Measurements from ENCODE around the gene SMG9.

Gene SMG9

DNA sequence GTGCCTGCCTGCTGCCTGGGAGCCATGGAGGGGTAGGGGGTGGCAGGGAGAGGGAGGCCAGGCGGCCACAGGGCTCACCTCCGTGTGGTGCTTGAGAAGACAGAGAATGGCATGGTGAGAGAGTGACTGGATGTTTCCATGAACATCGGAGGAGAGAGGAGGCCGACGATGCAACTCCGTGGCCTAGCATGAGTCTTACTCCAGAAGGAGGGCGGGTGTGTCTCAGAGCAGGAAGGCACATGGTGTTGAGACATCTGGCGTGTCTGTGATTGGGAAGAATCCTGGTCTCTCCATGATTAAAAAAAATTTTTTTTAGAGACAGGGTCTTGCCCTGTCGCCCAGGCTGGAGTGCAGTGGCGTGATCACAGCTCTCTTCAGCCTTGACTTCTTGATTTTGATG is 33.8 kb downstream of the SMG9 start:
- no peak for DNase-seq

DNA sequence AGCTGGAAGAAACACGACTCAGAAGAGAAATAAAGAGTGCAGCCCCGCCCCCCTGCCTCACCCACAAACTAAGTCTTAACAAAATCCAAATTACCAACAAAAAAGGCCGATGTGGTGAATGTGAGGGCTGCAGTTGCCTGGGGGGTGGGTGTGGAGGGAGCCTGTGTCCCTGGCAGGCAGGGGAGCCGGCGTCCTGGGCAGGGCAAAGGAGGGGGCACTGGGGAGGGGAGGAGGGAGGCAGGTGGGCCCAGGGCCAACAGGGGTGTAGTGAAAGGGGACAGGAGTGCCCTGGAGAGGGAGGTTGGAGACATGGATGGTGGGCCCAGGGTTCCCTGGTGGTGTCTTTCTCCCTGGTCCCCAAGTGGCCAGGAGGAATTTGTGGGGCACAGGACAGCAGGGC is 34.8 kb downstream of the SMG9 start:
- no peak for DNase-seq

GRCh38 chr19:43719378-43719868 is 35.3 kb downstream of the SMG9 start:
- DNase-seq = no peak

- no peak for DNase-seq
Observed at GRCh38 chr19:43718627-43719377, 36.0 kb downstream of the SMG9 start.

DNA sequence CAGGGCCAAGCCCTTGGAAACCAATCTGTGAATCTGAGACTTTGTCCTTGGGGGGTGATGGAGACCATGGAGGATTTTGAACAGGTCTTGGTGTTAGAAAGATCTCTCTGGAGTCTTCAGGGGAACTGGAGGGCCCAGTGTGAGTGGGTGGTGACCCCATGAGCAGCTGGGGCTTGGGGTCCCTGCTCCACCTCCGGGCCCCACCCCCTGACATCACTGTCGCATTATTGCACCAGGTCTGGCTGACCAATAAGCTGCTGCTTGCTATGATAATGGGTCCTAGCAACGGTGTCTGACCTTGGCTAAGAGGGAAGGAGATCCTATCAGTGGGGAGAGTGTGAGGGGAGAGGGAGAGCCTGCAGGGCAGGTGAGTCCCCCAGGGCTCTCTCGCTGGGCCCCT is 39.0 kb downstream of the SMG9 start, which contains the start of gene IRGC:
IRGC (plus strand) TSS at position 301 of the 400 bp plus-strand sequence. CDS start 2,483 bp downstream, outside the sequence.
- no peak for DNase-seq

- no peak for DNase-seq
Observed at GRCh38 chr19:43713208-43713607, 41.6 kb downstream of the SMG9 start.

- no peak for DNase-seq
Observed at GRCh38 chr19:43711751-43712355, 42.9 kb downstream of the SMG9 start.

DNA sequence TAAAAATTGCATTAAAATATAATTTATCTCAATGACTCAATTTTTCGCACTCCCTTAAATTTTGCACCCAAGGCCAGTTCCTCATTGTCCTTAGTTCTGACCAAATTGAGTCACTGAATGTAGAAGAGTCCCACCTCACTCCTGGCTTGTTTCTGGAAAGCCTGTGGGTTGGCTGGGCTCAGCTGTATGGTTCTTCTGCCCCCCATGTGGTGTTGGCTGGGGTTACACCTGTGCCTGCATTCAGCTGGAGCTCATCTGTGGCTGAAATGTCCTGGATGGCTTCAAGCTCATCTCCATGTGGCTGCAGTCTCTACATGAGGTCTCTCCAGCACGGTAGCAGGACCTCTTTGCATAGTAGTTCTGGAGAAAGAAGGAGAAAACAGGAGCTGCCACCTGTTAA is 46.0 kb downstream of the SMG9 start:
- DNase-seq = no peak

DNA sequence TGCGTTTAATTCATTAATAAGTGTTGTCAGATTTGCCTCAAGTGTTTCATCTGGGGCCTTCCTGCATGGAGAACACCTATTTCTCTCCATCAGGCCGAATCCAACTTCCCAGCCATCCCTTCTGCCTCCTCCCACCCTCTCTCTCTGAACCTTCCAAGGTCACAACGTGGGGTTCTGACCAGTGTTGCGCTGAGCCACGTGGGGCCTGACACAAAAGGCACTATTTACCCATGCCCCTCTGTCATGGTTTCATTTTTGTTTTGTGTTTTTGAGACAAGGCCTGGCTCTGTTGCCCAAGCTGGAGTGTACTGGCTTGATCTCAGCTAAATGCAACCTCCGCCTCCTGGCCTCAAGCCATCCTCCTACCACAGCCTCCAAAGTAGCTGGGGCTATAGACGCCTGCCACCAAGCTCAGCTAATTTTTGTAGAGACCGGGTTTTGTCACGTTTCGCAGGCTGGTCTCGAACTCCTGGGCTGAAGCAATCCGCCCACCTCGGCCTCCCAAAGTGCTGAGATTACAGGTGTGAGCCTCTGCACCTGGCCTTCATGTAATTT is 47.5 kb downstream of the SMG9 start:
- DNase-seq = no peak

GRCh38 chr19:43705729-43706128 is 49.0 kb downstream of the SMG9 start:
- no peak for DNase-seq

DNA sequence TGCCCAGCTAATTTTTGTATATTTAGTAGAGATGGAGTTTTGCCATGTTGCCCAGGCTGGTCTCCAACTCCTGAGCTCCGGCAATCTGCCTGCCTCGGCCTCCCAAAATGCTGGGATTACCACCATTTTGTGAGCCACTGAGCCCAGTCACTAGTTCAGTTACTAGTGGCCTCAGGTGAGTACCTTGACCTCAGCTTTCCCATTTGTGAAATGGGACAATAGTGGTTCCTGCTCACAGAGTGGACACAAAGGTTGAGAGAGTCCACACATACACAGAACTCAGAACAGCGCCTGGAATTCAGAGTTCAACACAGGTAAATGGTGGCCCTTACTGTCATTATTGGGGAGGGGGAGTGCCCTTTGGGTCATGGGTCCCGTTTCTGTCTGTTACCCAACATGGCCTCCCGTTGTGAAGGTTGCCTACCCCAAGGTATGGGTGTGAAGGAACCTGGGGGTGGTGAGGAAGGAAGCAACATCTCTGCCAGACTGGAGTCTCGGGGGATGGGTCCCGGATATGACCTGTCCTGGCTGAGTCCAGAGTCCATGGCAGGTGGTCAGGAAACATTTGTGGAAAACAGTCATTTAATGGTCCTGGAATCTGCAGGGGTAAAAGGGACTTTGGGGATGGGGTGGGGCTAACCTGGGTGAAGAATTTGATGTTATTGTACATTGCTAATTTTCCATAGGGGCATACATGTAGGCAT is 50.6 kb downstream of the SMG9 start:
- no peak for DNase-seq

DNA sequence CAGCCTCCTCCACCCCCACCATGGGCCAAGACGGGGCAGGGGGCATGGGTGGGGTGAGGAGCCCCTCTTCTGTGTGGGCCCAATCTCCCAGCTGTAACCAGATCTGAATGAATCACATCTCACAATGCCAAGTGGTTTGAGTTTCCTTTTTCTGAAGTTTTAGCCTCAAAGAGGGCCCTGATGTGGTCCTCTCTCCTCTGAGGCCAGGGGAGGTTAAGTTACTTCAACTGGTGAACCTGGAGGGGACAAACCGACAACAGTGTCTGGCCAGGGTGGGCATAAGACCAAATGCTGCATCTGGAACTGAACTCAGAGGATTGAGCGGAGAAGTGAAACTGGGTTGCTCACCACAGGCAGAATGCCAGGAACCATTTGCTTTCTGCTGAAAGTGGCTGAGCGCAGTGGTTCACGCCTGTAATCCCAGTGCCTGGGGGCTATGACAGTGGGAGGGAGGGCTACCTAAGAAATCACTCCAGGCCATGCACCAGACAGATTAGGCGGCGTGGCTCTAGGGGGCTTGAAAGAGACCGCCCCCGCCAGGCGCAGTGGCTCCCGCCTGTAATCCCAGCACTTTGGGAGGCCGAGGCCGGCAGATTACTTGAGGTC is 54.3 kb downstream of the SMG9 start:
- no peak for DNase-seq

- no peak for DNase-seq
Observed at GRCh38 chr19:43699506-43700394, 55.0 kb downstream of the SMG9 start.

- no peak for DNase-seq
Observed at GRCh38 chr19:43697295-43697694, 57.5 kb downstream of the SMG9 start.

DNA sequence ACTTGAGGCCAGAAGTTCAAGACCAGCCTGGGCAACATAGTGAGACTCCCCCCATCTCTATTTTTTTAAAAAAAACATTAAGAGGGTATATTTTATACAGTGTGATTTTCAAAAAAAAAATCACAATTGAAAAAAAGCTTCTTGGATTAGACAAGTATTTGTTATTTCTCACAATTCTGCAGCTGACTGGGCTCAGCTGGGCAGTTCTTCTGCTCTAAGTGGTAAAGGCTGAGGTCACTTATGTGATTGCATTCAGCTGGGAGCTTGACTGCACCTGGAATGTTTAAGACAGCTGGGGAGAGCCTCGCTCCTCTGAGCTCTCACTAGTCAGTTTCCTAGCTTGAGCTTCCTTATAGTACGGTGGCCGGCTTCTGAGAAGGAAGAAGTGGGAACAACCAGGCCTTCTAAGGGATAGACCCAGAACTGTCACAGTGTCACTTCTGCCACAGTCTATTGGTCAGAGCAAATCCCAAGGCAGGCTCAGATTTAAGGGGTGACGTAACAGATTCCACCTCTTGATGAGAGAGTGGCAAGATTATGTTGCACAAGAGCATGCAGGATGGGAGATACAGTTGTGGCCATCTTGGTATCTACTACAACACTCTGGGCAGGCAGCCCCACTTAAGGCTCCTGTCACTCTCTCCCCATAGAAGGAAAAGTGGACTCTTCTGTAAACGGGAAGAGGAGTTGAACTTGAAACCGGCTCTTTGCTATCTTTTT is 58.6 kb downstream of the SMG9 start:
- no peak for DNase-seq

DNA sequence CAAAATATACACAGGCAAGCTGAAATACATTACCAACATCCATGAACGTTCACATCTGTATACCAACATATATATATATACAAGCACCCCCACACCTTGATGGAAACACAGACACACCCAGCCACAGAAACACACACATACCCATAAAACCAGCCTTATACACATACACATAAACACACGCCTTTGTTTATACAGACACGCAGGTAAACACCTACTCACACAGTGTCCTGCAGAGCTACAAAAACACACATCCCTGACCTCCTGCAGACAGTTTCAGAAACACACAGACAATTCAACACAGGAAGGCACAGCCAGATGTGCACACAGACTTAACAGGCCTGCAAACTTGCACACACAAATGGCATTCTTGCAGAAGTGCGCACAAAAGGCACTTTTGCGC is 60.2 kb downstream of the SMG9 start:
- no peak for DNase-seq

DNA sequence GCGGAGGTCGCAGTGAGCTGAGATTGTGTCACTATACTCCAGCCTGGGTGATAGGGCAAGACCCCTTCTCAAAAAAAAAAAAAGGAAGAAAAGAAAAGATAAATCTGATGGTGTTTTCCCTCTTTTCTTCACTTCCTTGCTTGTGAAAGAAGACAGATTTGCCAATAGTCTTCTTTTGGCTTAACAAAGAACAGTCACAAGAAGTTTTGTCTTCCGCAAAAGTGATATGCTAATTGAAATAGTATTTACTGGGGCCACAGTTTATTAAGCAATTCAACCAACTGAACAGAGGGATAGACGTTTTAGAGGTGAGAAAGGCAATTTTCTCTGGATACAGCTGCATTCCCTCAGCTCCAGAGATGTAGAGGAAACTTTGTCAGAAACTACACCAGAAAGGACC is 61.9 kb downstream of the SMG9 start:
- no peak for DNase-seq

DNA sequence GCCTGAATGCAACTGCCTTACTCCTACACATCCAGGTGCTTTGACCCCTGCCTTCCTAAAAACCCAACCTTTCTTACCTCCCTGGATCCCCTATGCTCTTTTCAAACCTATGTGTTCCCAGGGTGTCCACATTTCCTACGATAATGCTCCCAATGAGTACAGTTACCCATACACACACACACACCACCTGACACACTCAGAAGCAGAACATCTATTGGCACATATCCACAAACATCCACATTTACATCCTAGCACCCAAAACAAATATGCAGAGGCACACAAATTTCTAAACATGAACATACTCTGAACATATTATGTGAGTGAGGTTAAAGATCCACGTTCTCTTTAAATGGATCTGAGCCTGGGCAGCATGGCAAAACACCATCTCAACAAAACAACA is 62.4 kb downstream of the SMG9 start:
- DNase-seq = no peak

GRCh38 chr19:43691755-43692154 is 63.0 kb downstream of the SMG9 start:
- no peak for DNase-seq

DNA sequence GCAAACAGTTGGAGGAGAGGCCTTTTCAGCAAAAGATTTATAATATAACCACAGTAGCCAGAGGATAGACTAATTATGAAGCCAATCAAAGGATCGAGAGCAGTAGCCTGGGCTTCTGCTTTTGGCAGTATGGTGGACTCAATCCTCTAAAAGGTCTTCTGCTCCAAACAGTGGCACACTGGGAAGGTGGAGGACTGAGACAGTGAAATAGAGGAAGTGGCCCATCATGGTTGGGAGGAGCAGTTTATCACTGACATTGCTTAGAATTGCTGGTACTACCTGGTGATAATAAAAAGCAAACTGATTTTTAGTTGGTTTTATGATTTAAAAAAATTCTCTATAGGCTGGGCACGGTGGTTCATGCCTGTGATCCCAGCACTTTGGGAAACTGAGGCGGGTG is 63.9 kb downstream of the SMG9 start:
- DNase-seq = no peak

GRCh38 chr19:43690444-43690843 is 64.3 kb downstream of the SMG9 start:
- DNase-seq = no peak
